Measurements from ENCODE around the gene UNC13D.
"Not testable (repeated sequence)": the region's sequence is repeated elsewhere in the genome, so short reads cannot be mapped to it uniquely, and the experiment has no call there.

The UNC13D gene

DNA sequence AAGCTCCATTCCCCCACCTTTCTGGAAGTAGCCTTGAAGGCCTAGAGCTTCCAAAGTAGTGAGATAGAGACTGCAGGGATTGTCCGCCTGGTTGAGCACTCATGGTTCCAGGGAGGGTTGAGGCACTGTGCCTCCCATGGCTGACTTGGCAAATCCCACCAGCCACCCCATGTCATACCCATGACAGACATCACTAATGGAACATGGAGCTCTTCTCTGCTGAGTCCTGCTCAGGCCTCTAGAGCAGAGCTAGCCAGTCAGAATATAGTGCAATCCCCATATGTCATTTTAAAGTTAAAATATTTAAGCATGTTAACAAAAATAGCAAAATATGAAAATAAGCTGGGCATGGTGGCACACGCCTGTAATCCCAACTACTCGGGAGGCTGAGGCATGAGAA lies 28.8 kb downstream of the UNC13D start:
- no peak overlapping the region for H3K4me3 ChIP-seq (ENCODE audit: low read length)
- no peak for TF ChIP-seq CTCF (IDR thresholded peaks at IDR 0.05; ENCODE audit: insufficient read depth, low read depth, low read length, missing control alignments)

GRCh38 chr17:75814900-75815373 lies 29.3 kb downstream of the UNC13D start:
- no peak for TF ChIP-seq CTCF (IDR thresholded peaks at IDR 0.05; ENCODE audit: insufficient read depth, low read depth, low read length, missing control alignments)
- DNase-seq (ENCODE audit: low read depth): peak; percentile 92
- no peak overlapping the region for H3K4me3 ChIP-seq (ENCODE audit: low read length)

More for the DNA sequence above, 28.8 kb downstream of the UNC13D start:
- no peak for DNase-seq (ENCODE audit: low read depth)

DNA sequence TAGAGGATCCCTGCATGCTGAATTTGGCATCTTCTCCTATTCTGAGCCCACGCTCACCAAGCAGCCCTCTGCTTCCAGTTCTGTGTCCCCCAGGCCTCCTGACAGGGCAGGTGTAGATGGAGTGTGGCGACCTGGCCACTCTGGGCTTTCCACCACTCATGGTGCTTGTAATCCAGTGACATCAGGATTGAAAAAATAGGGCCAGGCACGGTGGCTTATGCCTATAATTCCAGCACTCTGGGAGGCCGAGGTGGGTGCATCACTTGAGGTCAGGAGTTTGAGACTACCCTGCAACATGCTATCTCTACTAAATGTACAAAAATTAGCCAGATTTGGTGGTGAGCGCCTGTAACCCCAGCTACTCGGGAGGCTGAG lies 30.2 kb downstream of the UNC13D start:
- TF ChIP-seq CTCF (IDR thresholded peaks at IDR 0.05; ENCODE audit: insufficient read depth, low read depth, low read length, missing control alignments): no peak

GRCh38 chr17:75813081-75814020 lies 30.9 kb downstream of the UNC13D start:
- no peak for TF ChIP-seq CTCF (IDR thresholded peaks at IDR 0.05; ENCODE audit: insufficient read depth, low read depth, low read length, missing control alignments)
- no peak for DNase-seq (ENCODE audit: low read depth)

More for the DNA sequence above, 30.2 kb downstream of the UNC13D start:
- no peak for DNase-seq (ENCODE audit: low read depth)
- H3K4me3 ChIP-seq (ENCODE audit: low read length): no peak overlapping the region

DNA sequence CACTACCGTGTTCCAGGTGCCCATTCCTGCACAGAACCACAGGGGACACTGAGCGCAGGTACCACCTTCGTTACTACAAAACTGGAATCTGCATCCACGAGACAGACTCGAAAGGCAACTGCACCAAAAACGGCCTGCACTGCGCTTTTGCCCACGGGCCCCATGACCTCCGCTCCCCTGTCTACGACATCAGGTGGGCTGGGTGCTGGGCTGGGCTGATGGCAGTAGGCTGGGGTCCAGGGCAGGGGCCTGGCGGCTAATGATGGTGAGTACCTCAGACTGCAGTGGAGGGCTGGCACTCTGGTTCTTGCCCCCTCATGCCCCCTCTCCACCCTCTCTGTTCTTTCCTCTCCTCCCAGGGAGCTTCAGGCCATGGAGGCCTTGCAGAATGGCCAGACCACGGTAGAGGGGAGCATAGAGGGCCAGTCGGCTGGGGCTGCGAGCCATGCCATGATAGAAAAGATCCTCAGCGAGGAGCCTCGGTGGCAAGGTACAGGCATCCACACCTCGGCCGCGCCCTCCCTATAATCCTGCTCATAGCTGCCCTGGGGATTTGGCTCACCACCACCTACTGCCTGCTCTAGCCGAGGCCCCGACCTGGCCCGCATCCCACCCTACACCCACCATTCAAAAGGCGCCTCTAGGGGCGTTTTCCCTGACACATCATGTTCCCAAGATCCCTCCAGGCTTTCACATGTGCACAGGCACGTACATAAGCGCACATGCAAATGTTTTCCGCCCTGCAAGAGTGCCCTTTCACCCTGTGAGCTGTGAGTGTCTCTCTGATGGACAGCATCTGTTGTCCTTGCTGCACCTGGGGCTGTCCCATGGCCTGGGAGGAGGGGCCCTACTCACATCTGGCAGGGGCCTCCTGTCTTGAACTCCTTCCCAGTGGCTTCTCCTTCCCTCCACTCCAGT lies 31.8 kb downstream of the UNC13D start:
- TF ChIP-seq CTCF (IDR thresholded peaks at IDR 0.05; ENCODE audit: insufficient read depth, low read depth, low read length, missing control alignments): no peak
- no peak for DNase-seq (ENCODE audit: low read depth)
- no peak overlapping the region for H3K4me3 ChIP-seq (ENCODE audit: low read length)

More at GRCh38 chr17:75813081-75814020, 30.9 kb downstream of the UNC13D start:
- no peak overlapping the region for H3K4me3 ChIP-seq (ENCODE audit: low read length)

DNA sequence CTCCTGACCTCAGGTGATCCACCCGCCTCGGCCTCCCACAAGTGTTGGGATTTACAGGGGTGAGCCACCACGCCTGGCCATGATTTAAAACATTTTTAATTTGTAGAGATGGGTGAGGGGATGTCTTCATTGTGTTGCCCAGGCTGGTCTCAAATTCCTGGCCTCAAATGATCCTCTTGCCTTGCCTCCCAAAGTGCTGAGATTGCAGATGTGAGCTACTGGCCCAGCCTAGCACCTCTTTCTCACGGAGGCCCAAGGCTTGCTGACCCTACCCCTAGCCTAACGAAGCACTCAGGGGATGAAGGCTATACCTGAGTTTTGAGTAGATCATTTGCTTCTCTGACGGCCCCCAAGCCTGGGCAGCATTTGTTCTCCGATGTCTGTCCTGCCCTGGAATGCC lies 33.0 kb downstream of the UNC13D start:
- TF ChIP-seq CTCF (IDR thresholded peaks at IDR 0.05; ENCODE audit: insufficient read depth, low read depth, low read length, missing control alignments): no peak
- H3K4me3 ChIP-seq (ENCODE audit: low read length): no peak overlapping the region
- no peak for DNase-seq (ENCODE audit: low read depth)

DNA sequence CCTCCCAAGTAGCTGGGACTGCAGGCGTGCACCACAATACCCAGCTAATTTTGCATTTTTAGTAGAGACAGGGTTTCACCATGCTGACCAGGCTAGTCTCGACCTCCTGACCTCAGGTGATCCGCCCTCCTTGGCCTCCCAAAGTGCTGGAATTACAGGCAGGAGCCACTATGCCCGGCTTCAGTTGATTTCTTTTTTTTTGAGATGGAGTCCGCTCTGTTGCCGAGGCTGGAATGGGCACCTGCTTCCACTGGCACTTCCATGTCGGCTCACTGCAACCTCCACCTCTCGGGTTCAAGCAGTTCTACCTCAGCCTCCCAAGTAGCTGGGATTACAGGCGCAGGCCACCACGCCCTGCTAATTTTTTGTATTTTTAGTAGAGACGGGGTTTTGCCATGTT lies 33.4 kb downstream of the UNC13D start:
- H3K4me3 ChIP-seq (ENCODE audit: low read length); DNase-seq (ENCODE audit: low read depth): not testable (repeated sequence)

All from epithelial cell of esophagus (primary cell).